Osteoblast (primary cell): ENCODE results near the gene BBS1. TPM values are rescaled to one million over a fixed set of nuclear protein-coding genes. Genes with fewer than 3 reads are reported as not detected.

Source experiments
- DNase-seq: peaks from one replicate; pipeline ENCODE4 v3.0.0; 2011; ENCODE audit warnings: low spot score, mixed read lengths; ENCODE audit not compliant: insufficient read length; ENCODE audit errors: missing footprints
- H2AFZ ChIP-seq: 2 replicates; pipeline ENCODE4 v1.6.0; 2011; ENCODE audit warnings: mild to moderate bottlenecking, low read length
- H3K27ac ChIP-seq: 2 replicates; pipeline ENCODE4 v1.5.1; 2011; ENCODE audit warnings: mild to moderate bottlenecking, low read depth, low read length, moderate library complexity
- H3K27me3 ChIP-seq: 2 replicates; pipeline ENCODE4 v1.6.0; 2012; ENCODE audit warnings: mild to moderate bottlenecking, control low read depth, inconsistent platforms, low read length, moderate library complexity; ENCODE audit not compliant: insufficient read depth
- H3K36me3 ChIP-seq: 2 replicates; pipeline ENCODE4 v1.5.1; 2011; ENCODE audit warnings: mild to moderate bottlenecking, low read length, control low read depth, moderate library complexity; ENCODE audit not compliant: insufficient read depth
- H3K4me1 ChIP-seq: 2 replicates; pipeline ENCODE4 v1.5.1; 2011; ENCODE audit warnings: mild to moderate bottlenecking, low read length, control low read depth, moderate library complexity; ENCODE audit not compliant: insufficient read depth
- H3K4me2 ChIP-seq: 2 replicates; pipeline ENCODE4 v1.6.0; 2011; ENCODE audit warnings: mild to moderate bottlenecking, low read length; ENCODE audit not compliant: insufficient read depth
- H3K4me3 ChIP-seq: fragments of 200-600 bp; sonication (generic); 3 replicates; pipeline ENCODE4 v1.5.1; 2012; ENCODE audit warnings: mild to moderate bottlenecking, low read length, inconsistent platforms; ENCODE audit not compliant: insufficient read depth
- H3K79me2 ChIP-seq: 2 replicates; pipeline ENCODE4 v1.6.0; 2012; ENCODE audit warnings: mild to moderate bottlenecking, low read length, control low read depth, inconsistent platforms; ENCODE audit not compliant: insufficient read depth
- H3K9me3 ChIP-seq: 2 replicates; pipeline ENCODE4 v1.5.1; 2011; ENCODE audit warnings: low read depth, low read length, control low read depth
- H4K20me1 ChIP-seq: 2 replicates; pipeline ENCODE4 v1.6.0; 2012; ENCODE audit warnings: mild to moderate bottlenecking, low read length, control low read depth; ENCODE audit not compliant: insufficient read depth
- CTCF ChIP-seq: IDR thresholded peaks from 2 replicates; pipeline ENCODE4 v1.5.1; 2011; ENCODE audit warnings: mild to moderate bottlenecking, low read depth, low read length, moderate library complexity; ENCODE audit errors: extremely low read depth
- total RNA-seq: library from RNA; depleted of rRNA; stranded (reverse); fragments of >200 nt; gene quantifications from 2 replicates; pipeline ENCODE4 v1.2.3, GENCODE V29; 2012

BBS1 gene
- total RNA-seq, 1 donor: 43.8 TPM

- H3K79me2 ChIP-seq: peaks cover 6% of the 10 kb centered on the region
- H3K36me3 ChIP-seq: no peaks in the 10 kb centered on the region
- no peak for TF ChIP-seq CTCF
- peak; percentile 72 for DNase-seq
- no peak overlapping the region for H3K4me2 ChIP-seq
- peaks cover 6% of the 10 kb centered on the region for H3K4me1 ChIP-seq
- no peak overlapping the region for H3K4me3 ChIP-seq
- H3K27me3 ChIP-seq: no peaks in the 10 kb centered on the region
- no peak overlapping the region for H2AFZ ChIP-seq
- no peaks in the 10 kb centered on the region for H3K9me3 ChIP-seq
- no peak overlapping the region for H3K27ac ChIP-seq
- H4K20me1 ChIP-seq: no peaks in the 10 kb centered on the region
These were observed 45.5 kb upstream of the BBS1 start for GRCh38 chr11:66464916-66465315.

- Histone ChIP-seq H3K4me1 (peaks cover 6% of the 10 kb centered on the region), H3K79me2 (peaks cover 6% of the 10 kb centered on the region), H3K27ac (no peak overlapping the region), H3K9me3 (no peaks in the 10 kb centered on the region), H3K4me3 (peak overlapping the region; percentile 82), H2AFZ (peak overlapping the region; percentile 95), H3K27me3 (no peaks in the 10 kb centered on the region), H4K20me1 (no peaks in the 10 kb centered on the region), H3K4me2 (peak overlapping the region; percentile 94), H3K36me3 (no peaks in the 10 kb centered on the region)
- peak; percentile 83 for DNase-seq
- TF ChIP-seq CTCF: no peak
These were observed 44.8 kb upstream of the BBS1 start for GRCh38 chr11:66465373-66466224.

GRCh38 chr11:66466225-66467033 is 44.0 kb upstream of the BBS1 start, which contains the start of gene PELI3:
Gene PELI3 (plus strand): TSS chr11:66466905. CDS start chr11:66468129, 1,224 bp downstream.
- no peak for TF ChIP-seq CTCF
- Histone ChIP-seq H3K4me1 (peaks cover 6% of the 10 kb centered on the region), H3K36me3 (no peaks in the 10 kb centered on the region), H2AFZ (peak within 1 kb of the TSS; percentile 95), H3K27ac (peak within 1 kb of the TSS; percentile 28), H3K27me3 (no peaks in the 10 kb centered on the region), H4K20me1 (no peaks in the 10 kb centered on the region), H3K9me3 (no peaks in the 10 kb centered on the region), H3K4me3 (peak within 1 kb of the TSS; percentile 82), H3K79me2 (peaks cover 6% of the 10 kb centered on the region), H3K4me2 (peak within 1 kb of the TSS; percentile 94)
- peak; percentile 99 for DNase-seq
